WERI-Rb-1 (cell line): Measurements from ENCODE around the gene MAPK8IP2.
A peak's percentile ranks its signal among the peaks of the same experiment; 100 is the strongest.

Source experiments
- DNase-seq: peaks from one replicate; pipeline ENCODE4 v3.0.0-alpha.2; 2020
- H3K27ac ChIP-seq: fragments of 250-450 bp; sonication (Bioruptor Pico); 2 replicates; pipeline ENCODE4 v1.5.1; 2020; ENCODE audit warnings: mild to moderate bottlenecking, moderate library complexity
- H3K27me3 ChIP-seq: fragments of 250-450 bp; sonication (Bioruptor Pico); 2 replicates; pipeline ENCODE4 v1.5.1; 2021; ENCODE audit warnings: mild to moderate bottlenecking, low read depth, moderate library complexity; ENCODE audit not compliant: insufficient read depth, severe bottlenecking
- H3K36me3 ChIP-seq: fragments of 250-450 bp; sonication (Bioruptor Pico); 2 replicates; pipeline ENCODE4 v1.5.1; 2020; ENCODE audit warnings: mild to moderate bottlenecking, moderate library complexity
- H3K4me3 ChIP-seq: 2 replicates; pipeline ENCODE4 v1.5.1; 2011; ENCODE audit warnings: low read depth, mild to moderate bottlenecking, control low read depth, low read length
- H3K9me3 ChIP-seq: fragments of 250-450 bp; sonication (Bioruptor Pico); 2 replicates; pipeline ENCODE4 v1.5.1; 2021; ENCODE audit warnings: mild to moderate bottlenecking, moderate library complexity; ENCODE audit not compliant: severe bottlenecking
- TF ChIP-seq, protein P1 (sequence below): IDR thresholded peaks from 2 replicates; pipeline ENCODE4 v1.5.1; 2011; ENCODE audit warnings: low read depth, mild to moderate bottlenecking, control low read depth, inconsistent platforms, low read length

Gene MAPK8IP2

GRCh38 chr22:50602338-50602700, 1.7 kb downstream of the MAPK8IP2 start:
- TF ChIP-seq, protein P1, sequence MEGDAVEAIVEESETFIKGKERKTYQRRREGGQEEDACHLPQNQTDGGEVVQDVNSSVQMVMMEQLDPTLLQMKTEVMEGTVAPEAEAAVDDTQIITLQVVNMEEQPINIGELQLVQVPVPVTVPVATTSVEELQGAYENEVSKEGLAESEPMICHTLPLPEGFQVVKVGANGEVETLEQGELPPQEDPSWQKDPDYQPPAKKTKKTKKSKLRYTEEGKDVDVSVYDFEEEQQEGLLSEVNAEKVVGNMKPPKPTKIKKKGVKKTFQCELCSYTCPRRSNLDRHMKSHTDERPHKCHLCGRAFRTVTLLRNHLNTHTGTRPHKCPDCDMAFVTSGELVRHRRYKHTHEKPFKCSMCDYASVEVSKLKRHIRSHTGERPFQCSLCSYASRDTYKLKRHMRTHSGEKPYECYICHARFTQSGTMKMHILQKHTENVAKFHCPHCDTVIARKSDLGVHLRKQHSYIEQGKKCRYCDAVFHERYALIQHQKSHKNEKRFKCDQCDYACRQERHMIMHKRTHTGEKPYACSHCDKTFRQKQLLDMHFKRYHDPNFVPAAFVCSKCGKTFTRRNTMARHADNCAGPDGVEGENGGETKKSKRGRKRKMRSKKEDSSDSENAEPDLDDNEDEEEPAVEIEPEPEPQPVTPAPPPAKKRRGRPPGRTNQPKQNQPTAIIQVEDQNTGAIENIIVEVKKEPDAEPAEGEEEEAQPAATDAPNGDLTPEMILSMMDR = no peak
- H3K9me3 ChIP-seq = no peaks in the 10 kb centered on the region
- DNase-seq = no peak
- H3K4me3 ChIP-seq = no peak overlapping the region
- H3K27ac ChIP-seq = peak overlapping the region; percentile 88
- peaks cover 55% of the 10 kb centered on the region for H3K36me3 ChIP-seq
- no peaks in the 10 kb centered on the region for H3K27me3 ChIP-seq

- H3K27me3 ChIP-seq = no peaks in the 10 kb centered on the region
- H3K9me3 ChIP-seq = no peaks in the 10 kb centered on the region
- H3K36me3 ChIP-seq = peaks cover 55% of the 10 kb centered on the region
- no peak overlapping the region for H3K27ac ChIP-seq
- DNase-seq = no peak
- TF ChIP-seq, protein P1 = no peak
- H3K4me3 ChIP-seq = no peak overlapping the region
Observed at GRCh38 chr22:50603511-50604255, 3.1 kb downstream of the MAPK8IP2 start.

GRCh38 chr22:50604256-50605001, 3.8 kb downstream of the MAPK8IP2 start:
- peaks cover 60% of the 10 kb centered on the region for H3K36me3 ChIP-seq
- no peaks in the 10 kb centered on the region for H3K27me3 ChIP-seq

GRCh38 chr22:50605002-50605612, 4.5 kb downstream of the MAPK8IP2 start:
- Histone ChIP-seq H3K27me3 (no peaks in the 10 kb centered on the region), H3K27ac (no peak overlapping the region), H3K36me3 (peaks cover 64% of the 10 kb centered on the region), H3K9me3 (no peaks in the 10 kb centered on the region), H3K4me3 (no peak overlapping the region)
- no peak for DNase-seq
- TF ChIP-seq, protein P1 = no peak

More at GRCh38 chr22:50604256-50605001, 3.8 kb downstream of the MAPK8IP2 start:
- H3K4me3 ChIP-seq = no peak overlapping the region
- TF ChIP-seq, protein P1 = no peak
- H3K27ac ChIP-seq = no peak overlapping the region
- H3K9me3 ChIP-seq = no peaks in the 10 kb centered on the region
- DNase-seq = no peak

- Histone ChIP-seq H3K36me3 (peaks cover 64% of the 10 kb centered on the region), H3K27ac (no peak overlapping the region), H3K27me3 (no peaks in the 10 kb centered on the region), H3K4me3 (no peak overlapping the region), H3K9me3 (no peaks in the 10 kb centered on the region)
- no peak for DNase-seq
- TF ChIP-seq, protein P1 = no peak
Observed at GRCh38 chr22:50605613-50606074, 5.1 kb downstream of the MAPK8IP2 start.
